ENCODE measurements around the gene DOCK4. TPM values are rescaled to one million over a fixed set of nuclear protein-coding genes. Genes with fewer than 3 reads are reported as not detected.

DOCK4 gene
- total RNA-seq, 1 donor: 31.8 TPM

DNA sequence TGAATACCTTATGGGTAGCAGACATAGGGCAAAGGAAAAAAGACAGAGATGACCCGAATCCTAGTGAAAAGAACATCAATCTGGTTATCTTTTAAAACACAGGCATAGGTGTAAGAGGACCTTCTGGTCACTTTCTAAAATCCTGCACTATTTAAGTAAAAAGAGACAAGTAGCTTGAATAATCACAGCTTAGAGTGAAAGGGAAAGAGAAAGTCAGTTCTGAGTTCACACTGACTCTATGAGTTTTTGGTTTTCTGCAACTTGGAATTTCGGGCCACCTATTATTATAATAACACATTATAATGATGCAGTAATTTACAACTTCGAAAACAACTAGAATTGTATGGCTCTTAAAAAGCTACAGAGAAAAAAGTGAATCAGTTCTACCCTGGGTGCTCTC lies 247.8 kb downstream of the DOCK4 start:
- H3K27ac ChIP-seq (ENCODE audit: low read depth, low read length): no peak overlapping the region
- no peaks in the 10 kb centered on the region for H3K27me3 ChIP-seq (ENCODE audit: insufficient read depth, low read length)
- H3K9me3 ChIP-seq (ENCODE audit: low read depth, low read length): no peaks in the 10 kb centered on the region
- H4K20me1 ChIP-seq (ENCODE audit: insufficient read depth, low read length): no peaks in the 10 kb centered on the region
- H3K4me1 ChIP-seq (ENCODE audit: insufficient read depth, low read length): no peaks in the 10 kb centered on the region
- no peaks in the 10 kb centered on the region for H3K36me3 ChIP-seq (ENCODE audit: insufficient read depth, low read length)
- H3K4me2 ChIP-seq (ENCODE audit: insufficient read depth, low read length): no peak overlapping the region
- TF ChIP-seq, protein P1, sequence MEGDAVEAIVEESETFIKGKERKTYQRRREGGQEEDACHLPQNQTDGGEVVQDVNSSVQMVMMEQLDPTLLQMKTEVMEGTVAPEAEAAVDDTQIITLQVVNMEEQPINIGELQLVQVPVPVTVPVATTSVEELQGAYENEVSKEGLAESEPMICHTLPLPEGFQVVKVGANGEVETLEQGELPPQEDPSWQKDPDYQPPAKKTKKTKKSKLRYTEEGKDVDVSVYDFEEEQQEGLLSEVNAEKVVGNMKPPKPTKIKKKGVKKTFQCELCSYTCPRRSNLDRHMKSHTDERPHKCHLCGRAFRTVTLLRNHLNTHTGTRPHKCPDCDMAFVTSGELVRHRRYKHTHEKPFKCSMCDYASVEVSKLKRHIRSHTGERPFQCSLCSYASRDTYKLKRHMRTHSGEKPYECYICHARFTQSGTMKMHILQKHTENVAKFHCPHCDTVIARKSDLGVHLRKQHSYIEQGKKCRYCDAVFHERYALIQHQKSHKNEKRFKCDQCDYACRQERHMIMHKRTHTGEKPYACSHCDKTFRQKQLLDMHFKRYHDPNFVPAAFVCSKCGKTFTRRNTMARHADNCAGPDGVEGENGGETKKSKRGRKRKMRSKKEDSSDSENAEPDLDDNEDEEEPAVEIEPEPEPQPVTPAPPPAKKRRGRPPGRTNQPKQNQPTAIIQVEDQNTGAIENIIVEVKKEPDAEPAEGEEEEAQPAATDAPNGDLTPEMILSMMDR (IDR thresholded peaks at IDR 0.05; ENCODE audit: extremely low read depth, low read depth, low read length): no peak
- no peak overlapping the region for H3K4me3 ChIP-seq (ENCODE audit: insufficient read depth, low read length)
- no peaks in the 10 kb centered on the region for H3K79me2 ChIP-seq (ENCODE audit: insufficient read depth, low read length)
- no peak overlapping the region for H2AFZ ChIP-seq (ENCODE audit: low read length)
- DNase-seq (ENCODE audit: insufficient read length, low spot score, missing footprints): no peak

DNA sequence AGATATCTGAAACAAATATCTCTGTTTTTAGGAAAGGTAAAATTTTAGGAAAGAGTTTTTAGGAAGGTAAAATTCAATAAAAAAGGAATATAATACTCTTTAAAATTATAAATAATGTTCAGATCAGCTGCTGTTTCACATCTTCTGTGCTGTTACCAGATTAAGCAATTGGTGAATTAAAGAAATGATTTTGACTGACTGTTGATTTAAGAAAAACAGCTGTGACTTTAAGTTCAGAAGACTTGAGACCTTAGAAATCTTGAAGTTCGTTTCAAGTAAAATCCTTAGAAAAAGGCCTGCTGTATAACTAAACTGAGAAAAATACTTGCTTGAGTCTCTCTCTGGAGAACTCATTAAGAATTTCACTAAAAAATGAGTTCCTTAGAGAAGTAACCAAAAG lies 250.6 kb downstream of the DOCK4 start:
- no peaks in the 10 kb centered on the region for H3K27me3 ChIP-seq (ENCODE audit: insufficient read depth, low read length)
- no peaks in the 10 kb centered on the region for H4K20me1 ChIP-seq (ENCODE audit: insufficient read depth, low read length)
- TF ChIP-seq, protein P1 (IDR thresholded peaks at IDR 0.05; ENCODE audit: extremely low read depth, low read depth, low read length): no peak
- no peak overlapping the region for H3K4me2 ChIP-seq (ENCODE audit: insufficient read depth, low read length)
- no peak overlapping the region for H3K4me3 ChIP-seq (ENCODE audit: insufficient read depth, low read length)
- no peaks in the 10 kb centered on the region for H3K36me3 ChIP-seq (ENCODE audit: insufficient read depth, low read length)
- H3K27ac ChIP-seq (ENCODE audit: low read depth, low read length): no peak overlapping the region
- DNase-seq (ENCODE audit: insufficient read length, low spot score, missing footprints): no peak
- no peaks in the 10 kb centered on the region for H3K79me2 ChIP-seq (ENCODE audit: insufficient read depth, low read length)
- no peaks in the 10 kb centered on the region for H3K4me1 ChIP-seq (ENCODE audit: insufficient read depth, low read length)
- no peaks in the 10 kb centered on the region for H3K9me3 ChIP-seq (ENCODE audit: low read depth, low read length)
- no peak overlapping the region for H2AFZ ChIP-seq (ENCODE audit: low read length)

DNA sequence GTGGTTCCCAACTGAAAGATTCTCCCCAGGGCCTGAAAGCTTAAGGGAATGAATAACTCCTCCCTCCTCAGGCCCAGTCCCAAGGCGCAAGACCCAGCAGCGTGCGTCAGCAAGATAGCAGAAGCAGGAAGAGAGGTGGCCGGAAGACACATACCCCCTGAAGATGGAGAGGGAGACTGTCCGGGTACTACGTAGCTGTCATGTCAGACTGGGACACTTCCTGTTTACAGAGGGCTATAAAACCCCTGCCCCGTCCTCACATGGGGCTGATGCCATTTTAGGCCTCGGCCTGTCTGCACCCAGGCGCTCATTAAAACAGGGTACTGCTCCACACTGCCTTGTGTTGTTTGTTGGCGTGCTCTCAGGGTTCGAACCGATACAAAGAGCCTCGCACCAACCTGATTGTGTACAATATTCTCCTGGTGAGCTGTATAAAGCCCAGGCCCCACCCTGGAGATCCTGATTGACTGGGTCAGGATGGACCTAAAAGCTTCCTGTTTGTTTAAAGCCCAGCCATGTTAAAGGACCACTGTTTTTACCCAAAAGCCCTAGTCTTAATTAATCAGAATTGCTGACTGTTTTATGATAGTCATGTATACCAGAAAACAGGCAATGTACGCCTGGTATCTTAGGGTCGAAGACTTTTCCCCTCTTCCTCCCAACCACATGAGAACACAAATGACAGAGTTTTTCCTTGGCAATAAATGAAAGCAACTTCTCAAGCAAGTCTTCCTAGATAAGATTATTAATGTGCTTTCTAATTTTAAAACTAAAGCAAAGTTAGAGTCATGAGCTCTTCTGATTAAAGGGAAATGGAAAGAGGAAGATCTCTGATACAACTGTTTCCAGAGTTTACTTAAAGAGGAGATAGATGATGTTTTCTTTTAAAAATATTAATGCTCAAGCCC lies 251.5 kb downstream of the DOCK4 start:
- no peak overlapping the region for H3K27ac ChIP-seq (ENCODE audit: low read depth, low read length)
- H2AFZ ChIP-seq (ENCODE audit: low read length): no peak overlapping the region
- no peak overlapping the region for H3K4me2 ChIP-seq (ENCODE audit: insufficient read depth, low read length)

DNA sequence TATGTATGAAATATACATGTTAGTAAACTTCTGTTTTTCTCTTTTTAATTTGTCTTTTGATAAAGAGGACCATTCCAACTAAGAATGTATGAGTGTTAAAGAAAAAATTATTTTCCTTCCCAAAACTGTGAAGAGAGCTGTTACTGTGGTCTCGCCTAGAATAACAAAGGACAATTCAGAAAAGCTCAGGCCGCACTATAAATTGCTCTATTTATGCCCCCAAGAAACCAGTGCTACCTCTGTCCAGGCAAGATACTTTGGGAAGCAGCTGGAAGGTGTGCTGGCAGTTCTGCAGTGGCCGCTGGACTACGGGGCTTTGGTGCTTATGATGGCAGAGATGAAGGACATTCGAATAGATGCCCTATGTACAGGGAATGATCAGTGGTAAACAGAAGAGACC lies 252.1 kb downstream of the DOCK4 start:
- H3K4me1 ChIP-seq (ENCODE audit: insufficient read depth, low read length): no peaks in the 10 kb centered on the region
- no peaks in the 10 kb centered on the region for H3K79me2 ChIP-seq (ENCODE audit: insufficient read depth, low read length)
- no peak overlapping the region for H2AFZ ChIP-seq (ENCODE audit: low read length)
- no peak overlapping the region for H3K4me2 ChIP-seq (ENCODE audit: insufficient read depth, low read length)
- TF ChIP-seq, protein P1 (IDR thresholded peaks at IDR 0.05; ENCODE audit: extremely low read depth, low read depth, low read length): no peak
- no peaks in the 10 kb centered on the region for H3K36me3 ChIP-seq (ENCODE audit: insufficient read depth, low read length)
- H3K27me3 ChIP-seq (ENCODE audit: insufficient read depth, low read length): no peaks in the 10 kb centered on the region
- no peak overlapping the region for H3K4me3 ChIP-seq (ENCODE audit: insufficient read depth, low read length)
- no peaks in the 10 kb centered on the region for H4K20me1 ChIP-seq (ENCODE audit: insufficient read depth, low read length)
- H3K27ac ChIP-seq (ENCODE audit: low read depth, low read length): no peak overlapping the region
- no peaks in the 10 kb centered on the region for H3K9me3 ChIP-seq (ENCODE audit: low read depth, low read length)
- no peak for DNase-seq (ENCODE audit: insufficient read length, low spot score, missing footprints)

More for the DNA sequence above, 251.5 kb downstream of the DOCK4 start:
- H3K4me1 ChIP-seq (ENCODE audit: insufficient read depth, low read length): no peaks in the 10 kb centered on the region
- H3K36me3 ChIP-seq (ENCODE audit: insufficient read depth, low read length): no peaks in the 10 kb centered on the region
- TF ChIP-seq, protein P1 (IDR thresholded peaks at IDR 0.05; ENCODE audit: extremely low read depth, low read depth, low read length): no peak
- no peaks in the 10 kb centered on the region for H4K20me1 ChIP-seq (ENCODE audit: insufficient read depth, low read length)
- no peak overlapping the region for H3K4me3 ChIP-seq (ENCODE audit: insufficient read depth, low read length)
- DNase-seq (ENCODE audit: insufficient read length, low spot score, missing footprints): no peak
- no peaks in the 10 kb centered on the region for H3K9me3 ChIP-seq (ENCODE audit: low read depth, low read length)
- no peaks in the 10 kb centered on the region for H3K79me2 ChIP-seq (ENCODE audit: insufficient read depth, low read length)
- H3K27me3 ChIP-seq (ENCODE audit: insufficient read depth, low read length): no peaks in the 10 kb centered on the region
